NT2/D1 (cell line): ENCODE data around the gene ANKRD6.

Experiments
- DNase-seq: peaks from one replicate; pipeline ENCODE4 v3.0.0-alpha.2; 2011; ENCODE audit warnings: low read depth, low spot score
- H3K27me3 ChIP-seq: 2 replicates; pipeline ENCODE4 v1.6.0; 2011; ENCODE audit warnings: mild to moderate bottlenecking; ENCODE audit not compliant: insufficient read length, insufficient read depth
- H3K36me3 ChIP-seq: 2 replicates; pipeline ENCODE4 v1.6.1; 2011; ENCODE audit warnings: mild to moderate bottlenecking, low read length, mixed read lengths; ENCODE audit not compliant: insufficient read depth, insufficient read length
- H3K4me1 ChIP-seq: 2 replicates; pipeline ENCODE4 v1.5.1; 2011; ENCODE audit not compliant: insufficient read depth, insufficient read length
- H3K4me3 ChIP-seq: 2 replicates; pipeline ENCODE4 v1.5.1; 2011; ENCODE audit warnings: low read depth; ENCODE audit not compliant: insufficient read length
- H3K9ac ChIP-seq: 2 replicates; pipeline ENCODE4 v1.6.0; 2011; ENCODE audit warnings: low read depth; ENCODE audit not compliant: insufficient read length
- H3K9me3 ChIP-seq: 2 replicates; pipeline ENCODE4 v1.5.1; 2011; ENCODE audit warnings: mild to moderate bottlenecking, low read length; ENCODE audit not compliant: insufficient read depth
- SUZ12 ChIP-seq: IDR thresholded peaks from 2 replicates; pipeline ENCODE4 v1.6.1; 2011; ENCODE audit not compliant: insufficient read length, insufficient read depth; ENCODE audit errors: extremely low read depth
- YY1 ChIP-seq: IDR thresholded peaks from 2 replicates; pipeline ENCODE4 v1.6.1; 2011; ENCODE audit not compliant: insufficient read length, insufficient read depth
- ZNF274 ChIP-seq: IDR thresholded peaks from 2 replicates; pipeline ENCODE4 v1.6.1; 2011; ENCODE audit warnings: mild to moderate bottlenecking, low read depth, low read length

The ANKRD6 gene

DNA sequence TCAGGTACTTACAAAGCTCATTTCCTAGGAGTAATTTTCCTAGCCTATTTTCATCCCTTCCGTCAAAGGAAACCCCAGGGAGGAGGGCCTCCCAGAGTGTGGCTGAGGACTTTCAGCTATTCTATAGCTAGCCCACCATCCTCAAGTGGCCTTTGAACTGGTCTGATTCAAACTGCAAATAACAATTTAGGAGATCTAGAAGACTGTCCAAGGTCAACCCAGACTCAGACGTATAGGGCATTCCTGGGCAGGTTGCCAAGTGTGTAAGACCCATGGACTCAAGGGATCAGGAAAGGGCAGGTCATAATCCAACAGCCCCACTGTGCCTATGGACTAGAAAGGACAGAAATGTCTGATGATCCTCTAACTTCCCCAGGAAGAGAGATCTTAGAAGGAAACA, 18.7 kb upstream of the ANKRD6 start:
- H3K4me3 ChIP-seq: no peak overlapping the region
- no peak for DNase-seq
- TF ChIP-seq ZNF274 (no peak), YY1 (no peak)
- H3K36me3 ChIP-seq: no peaks in the 10 kb centered on the region
- no peaks in the 10 kb centered on the region for H3K4me1 ChIP-seq
- H3K27me3 ChIP-seq: peaks cover 48% of the 10 kb centered on the region
- no peak overlapping the region for H3K9ac ChIP-seq
- no peaks in the 10 kb centered on the region for H3K9me3 ChIP-seq

DNA sequence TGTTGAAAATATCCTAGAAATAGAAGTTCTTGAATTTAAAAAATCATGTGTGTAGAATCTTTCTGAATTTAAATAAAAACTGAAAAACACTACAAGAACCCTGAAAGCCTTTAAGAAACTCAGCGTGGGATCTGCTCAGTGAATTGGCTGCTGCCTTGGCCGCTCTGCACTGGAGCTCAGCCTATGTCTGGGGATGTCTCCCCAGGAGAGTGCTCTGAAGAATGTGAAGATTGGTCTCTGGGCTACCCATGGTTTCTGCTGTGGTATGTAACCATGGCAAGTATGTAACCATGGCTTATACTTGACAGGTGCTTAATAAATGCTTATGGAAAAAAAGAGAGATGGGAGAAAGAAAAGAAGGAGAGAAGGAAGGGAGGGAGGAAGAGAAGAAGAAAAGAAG, 17.8 kb upstream of the ANKRD6 start:
- no peaks in the 10 kb centered on the region for H3K9me3 ChIP-seq
- no peak for DNase-seq
- no peak for TF ChIP-seq SUZ12
- no peak for TF ChIP-seq ZNF274
- no peak for TF ChIP-seq YY1

DNA sequence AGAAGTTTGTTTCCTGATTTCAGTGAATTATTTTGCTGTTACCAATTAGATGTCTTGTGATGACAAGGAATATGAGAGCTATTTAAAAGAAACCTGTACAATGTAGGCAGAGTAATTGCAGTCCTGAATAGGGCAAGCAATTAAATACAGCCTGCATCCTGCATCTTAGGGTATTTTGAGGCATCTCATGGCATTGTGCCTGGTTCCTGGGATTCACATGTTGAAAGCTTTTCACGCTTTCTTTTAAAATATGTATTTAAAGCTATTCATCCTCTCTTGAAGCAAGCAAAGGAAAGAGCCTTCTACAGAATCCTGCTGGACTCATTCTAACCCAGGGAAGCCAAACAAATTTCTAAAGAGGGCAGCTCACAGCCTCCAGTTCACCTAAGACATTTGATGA, 16.2 kb upstream of the ANKRD6 start:
- H3K36me3 ChIP-seq: no peaks in the 10 kb centered on the region
- no peaks in the 10 kb centered on the region for H3K9me3 ChIP-seq
- H3K4me3 ChIP-seq: no peak overlapping the region
- no peaks in the 10 kb centered on the region for H3K4me1 ChIP-seq
- peaks cover 25% of the 10 kb centered on the region for H3K27me3 ChIP-seq
- TF ChIP-seq ZNF274 (no peak), SUZ12 (no peak), YY1 (no peak)
- no peak overlapping the region for H3K9ac ChIP-seq
- DNase-seq: no peak

More for the DNA sequence above, 17.8 kb upstream of the ANKRD6 start:
- Histone ChIP-seq H3K4me3 (no peak overlapping the region), H3K9ac (no peak overlapping the region), H3K27me3 (peaks cover 41% of the 10 kb centered on the region), H3K36me3 (no peaks in the 10 kb centered on the region), H3K4me1 (no peaks in the 10 kb centered on the region)

DNA sequence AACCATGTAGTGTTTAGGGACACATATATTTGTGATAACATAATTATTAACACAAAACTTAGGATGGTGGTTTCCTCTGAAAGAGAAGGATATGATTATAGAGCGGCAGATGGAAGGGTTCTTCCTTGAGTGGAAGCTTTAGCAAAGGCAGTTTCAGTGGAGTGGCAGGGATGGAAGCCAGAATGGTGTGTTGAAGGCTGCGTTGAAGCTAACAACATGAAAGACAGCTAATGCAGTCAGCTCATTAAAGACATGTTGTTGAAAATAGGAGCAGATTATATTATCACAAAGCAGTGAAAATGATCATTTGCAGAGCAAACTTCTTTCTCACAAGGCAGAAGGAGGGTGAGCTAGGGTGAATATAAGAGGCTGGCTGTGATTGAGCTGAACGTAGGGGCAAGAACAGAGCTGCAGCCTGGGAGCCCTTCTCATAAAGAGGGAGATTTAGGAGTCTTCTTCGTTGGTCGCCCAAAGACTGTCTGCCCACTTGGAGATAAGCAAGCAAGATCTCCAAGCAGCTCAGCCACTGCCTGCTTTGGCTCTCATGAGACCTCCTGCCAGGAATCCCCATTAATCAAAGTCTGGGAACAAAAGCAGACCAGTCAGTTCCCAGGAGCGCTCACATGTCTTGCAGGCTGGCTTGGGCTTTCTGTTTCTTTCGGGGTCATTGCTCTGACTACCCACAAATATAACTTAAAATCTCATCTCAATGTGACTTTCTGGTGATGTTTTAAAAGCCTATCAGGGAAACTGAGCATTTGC, 2.6 kb upstream of the ANKRD6 start:
- no peaks in the 10 kb centered on the region for H3K9me3 ChIP-seq
- no peak overlapping the region for H3K4me3 ChIP-seq
- no peak overlapping the region for H3K9ac ChIP-seq
- no peak for DNase-seq
- H3K36me3 ChIP-seq: no peaks in the 10 kb centered on the region
- no peaks in the 10 kb centered on the region for H3K4me1 ChIP-seq
- peaks cover 22% of the 10 kb centered on the region for H3K27me3 ChIP-seq
- no peak for TF ChIP-seq SUZ12

DNA sequence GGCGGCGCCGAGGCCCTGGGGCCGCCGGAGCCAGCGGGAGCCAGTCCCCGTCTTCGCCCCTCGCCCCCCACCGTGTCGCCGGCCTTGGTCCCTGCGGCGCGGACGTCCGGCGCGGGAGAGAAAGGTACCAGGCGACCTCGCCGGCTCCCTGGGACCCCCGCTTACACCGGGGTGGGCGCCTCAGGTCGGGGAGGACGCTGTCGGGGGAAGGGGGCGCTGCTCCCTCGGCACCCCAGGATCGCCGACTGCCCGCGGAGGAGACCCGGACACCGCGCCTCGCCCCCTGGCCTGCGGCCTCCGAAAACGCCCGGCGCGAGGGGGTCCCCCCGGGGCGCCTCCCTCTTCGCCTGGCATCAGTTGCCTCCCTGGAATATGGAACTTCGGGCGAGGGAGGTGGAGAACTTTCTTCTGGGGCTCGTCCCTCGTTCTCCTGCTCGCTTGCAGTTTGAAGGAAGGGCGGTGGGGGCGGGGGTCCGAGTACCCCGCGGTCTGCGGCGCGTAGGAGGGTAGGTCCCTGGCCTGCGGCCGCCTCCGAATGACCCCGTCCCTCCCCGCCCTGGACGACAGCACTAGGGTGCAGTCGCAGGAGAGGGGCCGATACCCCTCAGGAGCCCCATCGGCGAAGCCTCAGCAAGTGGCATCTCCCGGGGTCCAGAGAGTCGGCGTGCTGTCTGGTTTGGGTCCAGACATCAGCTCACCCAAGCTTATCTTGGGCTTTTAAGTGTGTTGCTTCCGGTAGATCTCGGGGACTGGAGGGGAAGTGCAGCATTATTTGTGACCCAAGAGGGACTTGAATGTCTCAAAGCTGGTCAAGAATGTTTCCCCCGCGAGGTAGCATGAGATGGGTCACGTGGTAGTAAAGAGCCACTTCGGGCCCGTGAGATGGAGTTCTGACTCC, 549 bp downstream of the ANKRD6 start:
- H3K9ac ChIP-seq: peak overlapping the region; percentile 77
- H3K9me3 ChIP-seq: no peaks in the 10 kb centered on the region
- TF ChIP-seq YY1 (no peak), SUZ12 (no peak), ZNF274 (no peak)
- H3K4me3 ChIP-seq: peak overlapping the region; percentile 55
- peaks cover 35% of the 10 kb centered on the region for H3K27me3 ChIP-seq
- no peaks in the 10 kb centered on the region for H3K4me1 ChIP-seq
- DNase-seq: no peak
- no peaks in the 10 kb centered on the region for H3K36me3 ChIP-seq

DNA sequence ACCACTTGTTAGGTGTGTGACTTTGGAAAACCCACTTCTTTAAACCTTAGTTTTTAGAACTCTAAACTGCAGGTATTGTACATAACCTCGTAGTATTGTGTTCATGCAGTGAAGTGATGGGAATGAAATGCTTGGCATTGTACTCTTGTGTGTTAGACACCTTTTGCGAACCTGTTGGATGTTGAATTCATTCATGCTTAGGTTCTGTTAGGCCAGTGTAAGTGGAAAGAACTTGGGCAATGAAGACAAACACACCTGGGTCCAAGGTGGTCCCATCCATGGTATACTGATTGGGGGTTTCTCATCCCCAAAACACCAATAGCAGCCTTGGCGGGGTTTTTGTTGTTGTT, 1.2 kb downstream of the ANKRD6 start:
- peak overlapping the region; percentile 55 for H3K4me3 ChIP-seq
- TF ChIP-seq ZNF274 (no peak), SUZ12 (no peak), YY1 (no peak)

DNA sequence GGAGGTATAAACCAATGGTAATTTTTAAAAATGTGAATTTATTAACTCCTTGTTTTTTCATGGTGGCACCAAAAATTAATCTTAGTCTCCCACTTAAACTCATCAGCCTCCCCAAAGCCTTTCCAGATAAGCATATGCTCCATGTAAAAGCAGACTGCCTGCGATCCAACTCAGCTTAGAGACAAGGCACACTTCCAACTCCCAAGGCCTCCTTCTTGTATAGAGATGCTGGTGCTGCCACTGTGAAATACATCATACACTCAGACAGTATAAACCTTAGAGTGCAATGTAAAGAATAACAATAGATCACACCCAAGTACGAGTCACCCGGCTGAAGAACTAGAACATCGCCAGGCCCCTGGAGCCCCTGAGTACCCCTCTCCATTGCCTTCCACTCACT, 2.0 kb downstream of the ANKRD6 start:
- Histone ChIP-seq H3K4me3 (no peak overlapping the region), H3K27me3 (peaks cover 40% of the 10 kb centered on the region), H3K4me1 (no peaks in the 10 kb centered on the region), H3K9me3 (no peaks in the 10 kb centered on the region), H3K36me3 (no peaks in the 10 kb centered on the region), H3K9ac (no peak overlapping the region)
- DNase-seq: no peak
- no peak for TF ChIP-seq SUZ12

More for the DNA sequence above, 1.2 kb downstream of the ANKRD6 start:
- no peaks in the 10 kb centered on the region for H3K4me1 ChIP-seq
- DNase-seq: no peak
- no peak overlapping the region for H3K9ac ChIP-seq
- no peaks in the 10 kb centered on the region for H3K36me3 ChIP-seq
- H3K27me3 ChIP-seq: peaks cover 40% of the 10 kb centered on the region
- no peaks in the 10 kb centered on the region for H3K9me3 ChIP-seq
